HepG2 (cell line): ENCODE measurements around the gene PAPSS2.

Source experiments
- DNMT1 ChIP-seq: sonication (generic); formaldehyde crosslinking; IDR thresholded peaks from 2 replicates; pipeline ENCODE4 v1.5.1; 2020; ENCODE audit warnings: mild to moderate bottlenecking, missing genetic modification reagents
- JUND ChIP-seq: sonication (generic); formaldehyde crosslinking; IDR thresholded peaks from 2 replicates; pipeline ENCODE4 v1.8.0; 2022; ENCODE audit warnings: mild to moderate bottlenecking, missing genetic modification reagents
- MED1 ChIP-seq: sonication (generic); formaldehyde crosslinking; IDR thresholded peaks from 2 replicates; pipeline ENCODE4 v1.4.0; 2020; ENCODE audit warnings: missing genetic modification reagents
- RFX5 ChIP-seq: IDR thresholded peaks from 2 replicates; pipeline ENCODE4 v1.6.1; 2011; ENCODE audit warnings: low read depth, low read length, improper control_type of control experiment
- SMC3 ChIP-seq: IDR thresholded peaks from 2 replicates; pipeline ENCODE4 v1.6.1; 2011; ENCODE audit warnings: low read length, improper control_type of control experiment
- TRIM24 ChIP-seq: sonication (generic); formaldehyde crosslinking; IDR thresholded peaks from 2 replicates; pipeline ENCODE4 v1.8.0; 2022; ENCODE audit warnings: mild to moderate bottlenecking, missing genetic modification reagents
- ZNF263 ChIP-seq: sonication (generic); formaldehyde crosslinking; IDR thresholded peaks from 2 replicates; pipeline ENCODE4 v1.4.0; 2020; ENCODE audit warnings: missing genetic modification reagents
- ZNF318 ChIP-seq: sonication (generic); formaldehyde crosslinking; IDR thresholded peaks from 2 replicates; pipeline ENCODE4 v1.4.0; 2020; ENCODE audit warnings: mild to moderate bottlenecking, missing genetic modification reagents
- ZNF496 ChIP-seq: sonication (generic); formaldehyde crosslinking; IDR thresholded peaks from 2 replicates; pipeline ENCODE4 v1.8.1; 2023; ENCODE audit warnings: mild to moderate bottlenecking, moderate library complexity, missing genetic modification reagents; ENCODE audit not compliant: insufficient replicate concordance

- TF ChIP-seq SMC3 (no peak), JUND (CRISPR knock-in tag) (no peak), ZNF263 (CRISPR knock-in tag) (no peak), ZNF318 (CRISPR knock-in tag) (no peak), RFX5 (no peak), MED1 (CRISPR knock-in tag) (no peak), TRIM24 (CRISPR knock-in tag) (no peak), ZNF496 (CRISPR knock-in tag) (no peak), DNMT1 (CRISPR knock-in tag) (no peak)
These were observed 62.1 kb downstream of the PAPSS2 start for GRCh38 chr10:87721781-87722180.
